Adrenal gland (tissue), 12 donors: ENCODE measurements around the gene PRDM16. TPM values are rescaled to one million over a fixed set of nuclear protein-coding genes. Genes with fewer than 3 reads are reported as not detected.

ENCODE experiments used
- DNase-seq, 7 donors: peaks; one replicate each; pipeline ENCODE4 v3.0.0-alpha.2; 2019 to 2020
- H3K27ac ChIP-seq, 5 donors: fragments of 200-600 bp; sonication (generic) in 4 of 5; 1 replicate in 3 of 5; 2 replicates in 2 of 5; pipeline versions ENCODE4 v1.5.1 to v1.8.0; 2016 to 2020; ENCODE audit warnings: mild to moderate bottlenecking in 1 of 5
- H3K27me3 ChIP-seq: fragments of 200-600 bp; 2 replicates; pipeline ENCODE4 v1.8.0; 2021
- H3K36me3 ChIP-seq, 2 donors: fragments of 200-600 bp; replicated peaks in 1 of 2; 1 replicate in 1 of 2; 2 replicates in 1 of 2; pipeline versions ENCODE4 v1.5.1 to v1.8.0; 2018 to 2022
- H3K4me1 ChIP-seq, 2 donors: fragments of 200-600 bp; replicated peaks in 1 of 2; 1 replicate in 1 of 2; 2 replicates in 1 of 2; pipeline versions ENCODE4 v1.5.1 to v1.8.0; 2018 to 2021
- H3K4me3 ChIP-seq, 4 donors: fragments of 200-600 bp; sonication (generic) in 3 of 4; one replicate each; pipeline ENCODE4 v1.5.1; 2016 to 2018
- H3K9me3 ChIP-seq, 3 donors: fragments of 200-600 bp; sonication (generic) in 1 of 3; replicated peaks in 1 of 3; 1 replicate in 2 of 3; 2 replicates in 1 of 3; pipeline versions ENCODE4 v1.5.1 to v1.8.0; 2016 to 2021
- CTCF ChIP-seq, 6 experiments: fragments of 450-650 bp in 4 of 6; fragments of 200-600 bp in 2 of 6; sonication (generic) in 1 of 6; IDR thresholded peaks; 1 replicate in 5 of 6; 2 replicates in 1 of 6; pipeline versions ENCODE4 v1.5.1 to v1.8.0; 2016 to 2021; ENCODE audit warnings: antibody characterized with exemption in 6 of 6, mild to moderate bottlenecking in 2 of 6, moderate library complexity in 1 of 6
- POLR2A ChIP-seq, 2 donors: fragments of 450-650 bp; IDR thresholded peaks; one replicate each; pipeline ENCODE4 v1.6.1; 2017; ENCODE audit warnings: antibody characterized with exemption in 2 of 2, mild to moderate bottlenecking in 2 of 2, moderate library complexity in 1 of 2
- WGBS, 4 donors: extraction: QIAGEN DNeasy Blood & Tissue Kit in 2 of 4; methylation state at CpG; one replicate each; pipeline versions ENCODE4 v1.1.5 to v1.1.7; 2013 to 2017; 5-methylcytosine and 5-hydroxymethylcytosine counted together
- intact Hi-C, 2 donors: fragments of 100-400 bp; cut with DNase I; formaldehyde crosslinking; loops; one replicate each; pipeline versions ENCODE4 v1.14.1 to v1.15.0; 2022 to 2023
- polyA plus RNA-seq, 3 donors: library from polyadenylated mRNA; stranded (reverse); fragments of 200-250 nt in 2 of 3; fragments of 350-450 nt in 1 of 3; fragmentation: Illumina TruSeq in 1 of 3; extraction: RNeasy Lipid Tissue Mini Kit (QIAGEN cat#74804) in 1 of 3; gene quantifications; one replicate each; pipeline ENCODE4 v1.2.3, GENCODE V29; 2013 to 2014
- total RNA-seq, 9 donors: library from RNA; depleted of rRNA in 4 of 9; stranded (reverse); fragments of >200 nt in 4 of 9; fragments of 120-200 nt in 1 of 9; fragmentation: NEBNext Ultra II Directional in 1 of 9; extraction: Animal tissue kit (Norgen Biotek cat#: 25700) in 1 of 9; gene quantifications; one replicate each; pipeline versions ENCODE4 v1.1.0 to v1.2.4, GENCODE V29; 2013 to 2023
- donor health status: healthy with polysubstance abuse.
- donor health status: Bipolar disorder and iron deficiency.
- donor health status: DM: yes; HTN: yes; CAD: no.
- donor health status: DM: no; HTN: no; CAD: no.
- donor health status: DM: no; HTN: no; CAD: no.
- donor health status: DM: yes; HTN: yes; CAD: no.

The PRDM16 gene
- total and polyA plus RNA-seq, 12 donors: 0.04 to 2.8 (median 0.61) TPM; not detected in 1

GRCh38 chr1:3450202-3450863 is 381.3 kb downstream of the PRDM16 start:
- H3K27me3 ChIP-seq: peaks cover 27% of the 10 kb centered on the region

GRCh38 chr1:3450983-3451382 is 382.0 kb downstream of the PRDM16 start:
- Histone ChIP-seq H3K4me1 (peaks cover 6 to 10% of the 10 kb centered on the region in 2 donors), H3K4me3 (no peak overlapping the region), H3K27me3 (peaks cover 27% of the 10 kb centered on the region), H3K36me3 (no peaks in the 10 kb centered on the region), H3K27ac (no peak overlapping the region), H3K9me3 (no peaks in the 10 kb centered on the region)
- TF ChIP-seq POLR2A (IDR thresholded peaks at IDR 0.05) (no peak), CTCF (IDR thresholded peaks at IDR 0.05) (no peak)
- WGBS, 4 donors: 64 to 73% (median 68%) methylated on average over 12 of the region's 12 CpGs
- intact Hi-C loops: loop anchor here in 1 of 2 donors (5.0 kb wide), 1 partner anchor 36 kb away; no protein-coding TSS in a partner anchor
- DNase-seq: no peak

More at GRCh38 chr1:3450202-3450863, 381.3 kb downstream of the PRDM16 start:
- Histone ChIP-seq H3K9me3 (no peaks in the 10 kb centered on the region), H3K36me3 (no peaks in the 10 kb centered on the region), H3K4me3 (no peak overlapping the region), H3K27ac (no peak overlapping the region), H3K4me1 (peaks cover 6 to 10% of the 10 kb centered on the region in 2 donors)
- intact Hi-C loops: loop anchor here in 1 of 2 donors (5.0 kb wide), 1 partner anchor 37 kb away; no protein-coding TSS in a partner anchor
- no peak for DNase-seq
- WGBS, 4 donors: 75 to 83% (median 76%) methylated on average over 9 of the region's 9 CpGs
- TF ChIP-seq CTCF (IDR thresholded peaks at IDR 0.05) (no peak), POLR2A (IDR thresholded peaks at IDR 0.05) (no peak)

GRCh38 chr1:3451994-3452865 is 383.2 kb downstream of the PRDM16 start:
- peaks cover 27% of the 10 kb centered on the region for H3K27me3 ChIP-seq
- H3K36me3 ChIP-seq: no peaks in the 10 kb centered on the region
- 62 to 69% (median 68%) methylated on average over 7 to 23 of the region's 23 CpGs for WGBS, 4 donors

More at GRCh38 chr1:3451994-3452865, 383.2 kb downstream of the PRDM16 start:
- TF ChIP-seq CTCF (IDR thresholded peaks at IDR 0.05) (no peak), POLR2A (IDR thresholded peaks at IDR 0.05) (no peak)
- H3K27ac ChIP-seq: no peak overlapping the region
- intact Hi-C loops: loop anchor here in 1 of 2 donors (5.0 kb wide), 1 partner anchor 35 kb away; no protein-coding TSS in a partner anchor
- DNase-seq: no peak
- no peaks in the 10 kb centered on the region for H3K9me3 ChIP-seq
- H3K4me1 ChIP-seq: peaks cover 6 to 10% of the 10 kb centered on the region in 2 donors
- no peak overlapping the region for H3K4me3 ChIP-seq
